ENCODE data around the gene C10orf67. TPM values are rescaled to one million over a fixed set of nuclear protein-coding genes. Genes with fewer than 3 reads are reported as not detected.

Gene C10orf67
- total RNA-seq, 1 experiment from 2014 or later, result not detected

GRCh38 chr10:23157691-23158369 is 186.8 kb downstream of the C10orf67 start:
- intact Hi-C loops (cut with micrococcal nuclease), result loop anchor here (1.0 to 10.0 kb wide), 10 partner anchors 131 to 1399 kb away; no protein-coding TSS in a partner anchor
- Histone ChIP-seq H3K4me3 (replicated peaks in 1 of 2; ENCODE audit: low read depth in 1 of 2, low read length in 2 of 2) (no peak overlapping the region), H3K79me2 (ENCODE audit: insufficient read depth, low read length) (no peaks in the 10 kb centered on the region), H3K27me3 (ENCODE audit: insufficient read depth, low read length) (peaks cover 4% of the 10 kb centered on the region; the same call in 1 of the 2 replicates), H3K9me3 (ENCODE audit: control insufficient read depth in 1 of 2, insufficient read depth in 1 of 2, low read depth in 1 of 2, low read length in 2 of 2) (no peaks in the 10 kb centered on the region), H3K4me1 (ENCODE audit: control insufficient read depth in 1 of 2, insufficient read depth in 2 of 2, low read length in 2 of 2) (peaks cover 0 to 10% of the 10 kb centered on the region in 2 experiments; a peak in 2 of 4 replicates), H3K27ac (ENCODE audit: low read depth, low read length) (no peak overlapping the region), H3K4me2 (ENCODE audit: low read length) (peak overlapping the region; percentile 30), H4K20me1 (ENCODE audit: insufficient read depth) (no peaks in the 10 kb centered on the region), H3K9me2 (ENCODE audit: insufficient read depth) (no peaks in the 10 kb centered on the region), H3K36me3 (ENCODE audit: control insufficient read depth in 1 of 2, insufficient read depth in 2 of 2, low read length in 2 of 2) (no peaks in the 10 kb centered on the region), H3K9ac (ENCODE audit: low read length) (no peak overlapping the region), H2AFZ (ENCODE audit: low read depth, low read length, poor library complexity, severe bottlenecking) (no peak overlapping the region)
- DNase-seq (ENCODE audit: low read depth, low spot score), result peak; percentile 41
- ChIA-PET CTCF (interaction anchor here (0.8 to 4.8 kb wide), 14 partner anchors 10 to 1164 kb away, joined by 3 to 78 read pairs (median 4); no protein-coding TSS in a partner anchor), POLR2A (no interaction called here), RAD21 (ENCODE audit: low non-redundant PET in 1 of 2, low total read pairs in 2 of 2, uncharacterized antibody in 2 of 2, unreplicated experiment in 2 of 2) (interaction anchor here (0.7 to 0.9 kb wide), 4 partner anchors 133 to 157 kb away, joined by 3 to 4 read pairs (median 4); no protein-coding TSS in a partner anchor)
- no TSS peak for BruUV-seq (replicated peaks)
- TF ChIP-seq POLR2AphosphoS5 (IDR thresholded peaks at IDR 0.05; ENCODE audit: low read depth, low read length), result no peak
- TF ChIP-seq RAD21 (IDR thresholded peaks at IDR 0.05; ENCODE audit: low read depth), result no peak
- no peak for TF ChIP-seq YY1 (IDR thresholded peaks at IDR 0.05; ENCODE audit: extremely low read depth, insufficient replicate concordance, low read depth, low read length)
- TF ChIP-seq, protein P1, sequence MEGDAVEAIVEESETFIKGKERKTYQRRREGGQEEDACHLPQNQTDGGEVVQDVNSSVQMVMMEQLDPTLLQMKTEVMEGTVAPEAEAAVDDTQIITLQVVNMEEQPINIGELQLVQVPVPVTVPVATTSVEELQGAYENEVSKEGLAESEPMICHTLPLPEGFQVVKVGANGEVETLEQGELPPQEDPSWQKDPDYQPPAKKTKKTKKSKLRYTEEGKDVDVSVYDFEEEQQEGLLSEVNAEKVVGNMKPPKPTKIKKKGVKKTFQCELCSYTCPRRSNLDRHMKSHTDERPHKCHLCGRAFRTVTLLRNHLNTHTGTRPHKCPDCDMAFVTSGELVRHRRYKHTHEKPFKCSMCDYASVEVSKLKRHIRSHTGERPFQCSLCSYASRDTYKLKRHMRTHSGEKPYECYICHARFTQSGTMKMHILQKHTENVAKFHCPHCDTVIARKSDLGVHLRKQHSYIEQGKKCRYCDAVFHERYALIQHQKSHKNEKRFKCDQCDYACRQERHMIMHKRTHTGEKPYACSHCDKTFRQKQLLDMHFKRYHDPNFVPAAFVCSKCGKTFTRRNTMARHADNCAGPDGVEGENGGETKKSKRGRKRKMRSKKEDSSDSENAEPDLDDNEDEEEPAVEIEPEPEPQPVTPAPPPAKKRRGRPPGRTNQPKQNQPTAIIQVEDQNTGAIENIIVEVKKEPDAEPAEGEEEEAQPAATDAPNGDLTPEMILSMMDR (IDR thresholded peaks at IDR 0.05 in 2 of 3, conservative IDR thresholded peaks at IDR 0.05 in 1 of 3; ENCODE audit: borderline replicate concordance in 1 of 3, insufficient read depth in 1 of 3, low read depth in 2 of 3, low read length in 2 of 3), result peak in 1 of 3 experiments; percentile 9; a peak in 1 of 6 replicates
- TF ChIP-seq, protein P2, sequence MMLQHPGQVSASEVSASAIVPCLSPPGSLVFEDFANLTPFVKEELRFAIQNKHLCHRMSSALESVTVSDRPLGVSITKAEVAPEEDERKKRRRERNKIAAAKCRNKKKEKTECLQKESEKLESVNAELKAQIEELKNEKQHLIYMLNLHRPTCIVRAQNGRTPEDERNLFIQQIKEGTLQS (IDR thresholded peaks at IDR 0.05), result no peak
- no peak for TF ChIP-seq ZFX (IDR thresholded peaks at IDR 0.05)
- TF ChIP-seq SRF (IDR thresholded peaks at IDR 0.05; ENCODE audit: low read depth), result no peak
- no peak for TF ChIP-seq EZH2phosphoT487 (IDR thresholded peaks at IDR 0.05; ENCODE audit: borderline replicate concordance)
- no peak; the same call in 1 of the 2 replicates for TF ChIP-seq SIN3A (IDR thresholded peaks at IDR 0.05; ENCODE audit: low read depth)
- no peak for TF ChIP-seq ZNF274 (IDR thresholded peaks at IDR 0.05; ENCODE audit: low read depth, low read length)
- 0 out of 2 replicates have a peak, but pooled peaks have one; percentile 15 for TF ChIP-seq JUND (IDR thresholded peaks at IDR 0.05)
- TF ChIP-seq, protein P3, sequence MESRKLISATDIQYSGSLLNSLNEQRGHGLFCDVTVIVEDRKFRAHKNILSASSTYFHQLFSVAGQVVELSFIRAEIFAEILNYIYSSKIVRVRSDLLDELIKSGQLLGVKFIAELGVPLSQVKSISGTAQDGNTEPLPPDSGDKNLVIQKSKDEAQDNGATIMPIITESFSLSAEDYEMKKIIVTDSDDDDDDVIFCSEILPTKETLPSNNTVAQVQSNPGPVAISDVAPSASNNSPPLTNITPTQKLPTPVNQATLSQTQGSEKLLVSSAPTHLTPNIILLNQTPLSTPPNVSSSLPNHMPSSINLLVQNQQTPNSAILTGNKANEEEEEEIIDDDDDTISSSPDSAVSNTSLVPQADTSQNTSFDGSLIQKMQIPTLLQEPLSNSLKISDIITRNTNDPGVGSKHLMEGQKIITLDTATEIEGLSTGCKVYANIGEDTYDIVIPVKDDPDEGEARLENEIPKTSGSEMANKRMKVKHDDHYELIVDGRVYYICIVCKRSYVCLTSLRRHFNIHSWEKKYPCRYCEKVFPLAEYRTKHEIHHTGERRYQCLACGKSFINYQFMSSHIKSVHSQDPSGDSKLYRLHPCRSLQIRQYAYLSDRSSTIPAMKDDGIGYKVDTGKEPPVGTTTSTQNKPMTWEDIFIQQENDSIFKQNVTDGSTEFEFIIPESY (IDR thresholded peaks at IDR 0.05; ENCODE audit: extremely low read depth, insufficient replicate concordance, low read length), result no peak
- TF ChIP-seq, protein P4, sequence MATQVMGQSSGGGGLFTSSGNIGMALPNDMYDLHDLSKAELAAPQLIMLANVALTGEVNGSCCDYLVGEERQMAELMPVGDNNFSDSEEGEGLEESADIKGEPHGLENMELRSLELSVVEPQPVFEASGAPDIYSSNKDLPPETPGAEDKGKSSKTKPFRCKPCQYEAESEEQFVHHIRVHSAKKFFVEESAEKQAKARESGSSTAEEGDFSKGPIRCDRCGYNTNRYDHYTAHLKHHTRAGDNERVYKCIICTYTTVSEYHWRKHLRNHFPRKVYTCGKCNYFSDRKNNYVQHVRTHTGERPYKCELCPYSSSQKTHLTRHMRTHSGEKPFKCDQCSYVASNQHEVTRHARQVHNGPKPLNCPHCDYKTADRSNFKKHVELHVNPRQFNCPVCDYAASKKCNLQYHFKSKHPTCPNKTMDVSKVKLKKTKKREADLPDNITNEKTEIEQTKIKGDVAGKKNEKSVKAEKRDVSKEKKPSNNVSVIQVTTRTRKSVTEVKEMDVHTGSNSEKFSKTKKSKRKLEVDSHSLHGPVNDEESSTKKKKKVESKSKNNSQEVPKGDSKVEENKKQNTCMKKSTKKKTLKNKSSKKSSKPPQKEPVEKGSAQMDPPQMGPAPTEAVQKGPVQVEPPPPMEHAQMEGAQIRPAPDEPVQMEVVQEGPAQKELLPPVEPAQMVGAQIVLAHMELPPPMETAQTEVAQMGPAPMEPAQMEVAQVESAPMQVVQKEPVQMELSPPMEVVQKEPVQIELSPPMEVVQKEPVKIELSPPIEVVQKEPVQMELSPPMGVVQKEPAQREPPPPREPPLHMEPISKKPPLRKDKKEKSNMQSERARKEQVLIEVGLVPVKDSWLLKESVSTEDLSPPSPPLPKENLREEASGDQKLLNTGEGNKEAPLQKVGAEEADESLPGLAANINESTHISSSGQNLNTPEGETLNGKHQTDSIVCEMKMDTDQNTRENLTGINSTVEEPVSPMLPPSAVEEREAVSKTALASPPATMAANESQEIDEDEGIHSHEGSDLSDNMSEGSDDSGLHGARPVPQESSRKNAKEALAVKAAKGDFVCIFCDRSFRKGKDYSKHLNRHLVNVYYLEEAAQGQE (IDR thresholded peaks at IDR 0.05; ENCODE audit: low read depth), result no peak
- ATAC-seq, result peak; percentile 85

Measured in HCT116 (cell line).